ENCODE results near the gene SEMA5B.

Gene SEMA5B

GRCh38 chr3:123054931-123055330, 27.4 kb upstream of the SEMA5B start:
- no peak for DNase-seq (ENCODE audit: low read depth in 3 of 3)

GRCh38 chr3:123054109-123054778, 26.7 kb upstream of the SEMA5B start:
- DNase-seq (ENCODE audit: low read depth in 3 of 3) = no peak

GRCh38 chr3:123053107-123053506, 25.5 kb upstream of the SEMA5B start:
- DNase-seq (ENCODE audit: low read depth in 3 of 3) = no peak

- DNase-seq (ENCODE audit: low read depth in 3 of 3) = no peak
Measured at GRCh38 chr3:123050666-123051065, 23.1 kb upstream of the SEMA5B start.

GRCh38 chr3:123048480-123049237, 21.1 kb upstream of the SEMA5B start:
- DNase-seq (ENCODE audit: low read depth in 3 of 3) = no peak

DNA sequence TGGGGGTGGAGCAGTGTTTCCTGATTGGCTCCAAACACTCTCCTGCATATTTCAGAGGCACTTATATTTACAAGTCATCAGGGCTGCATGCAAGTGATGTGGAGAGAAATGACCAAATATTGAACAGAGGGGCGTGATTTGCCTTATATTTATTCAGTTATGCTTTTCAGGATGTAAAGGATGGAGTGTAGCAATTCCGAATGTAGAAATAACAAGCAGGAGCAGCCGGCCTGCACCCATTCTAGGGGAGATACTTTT, 19.4 kb upstream of the SEMA5B start:
- DNase-seq (ENCODE audit: low read depth in 3 of 3) = no peak

GRCh38 chr3:123046262-123047061, 18.9 kb upstream of the SEMA5B start:
- DNase-seq (ENCODE audit: low read depth in 3 of 3) = no peak

DNA sequence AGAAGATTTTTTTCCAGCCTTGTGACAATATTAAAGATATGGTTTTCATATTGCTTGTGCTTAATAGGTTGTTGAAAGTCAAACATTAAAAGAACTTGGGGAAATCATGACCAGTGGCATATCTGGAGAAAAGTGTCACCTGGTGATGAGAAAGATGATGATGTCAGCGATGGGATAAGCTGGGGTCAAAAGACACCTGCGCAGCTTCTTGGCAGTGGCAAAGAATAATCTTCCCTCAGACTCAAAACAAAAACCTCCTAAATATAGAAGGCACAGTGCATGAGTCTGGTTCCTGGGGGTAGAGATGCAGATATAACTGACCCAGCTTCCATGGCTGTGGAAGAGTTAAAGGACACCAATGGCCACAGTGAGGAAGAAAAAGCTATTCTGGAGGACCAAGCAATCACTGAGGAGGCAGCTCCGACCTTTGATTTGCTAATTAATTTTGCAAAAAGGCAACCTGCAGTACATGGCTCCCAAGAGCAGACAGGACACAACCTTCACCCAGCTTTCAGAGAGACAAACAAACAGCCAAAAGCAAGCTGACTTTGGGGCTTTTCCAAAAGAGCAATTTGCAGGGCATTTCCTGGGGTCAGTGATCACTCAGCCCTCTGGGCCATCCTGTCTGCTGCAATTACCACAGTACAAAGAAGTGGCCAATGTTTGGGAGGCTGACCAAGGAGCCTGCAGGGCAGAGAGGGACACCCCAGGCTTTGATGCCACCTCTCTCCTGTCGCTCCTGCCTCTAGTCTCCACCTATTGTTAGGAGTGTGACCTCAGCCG, 17.6 kb upstream of the SEMA5B start:
- no peak for DNase-seq (ENCODE audit: low read depth in 3 of 3)

DNA sequence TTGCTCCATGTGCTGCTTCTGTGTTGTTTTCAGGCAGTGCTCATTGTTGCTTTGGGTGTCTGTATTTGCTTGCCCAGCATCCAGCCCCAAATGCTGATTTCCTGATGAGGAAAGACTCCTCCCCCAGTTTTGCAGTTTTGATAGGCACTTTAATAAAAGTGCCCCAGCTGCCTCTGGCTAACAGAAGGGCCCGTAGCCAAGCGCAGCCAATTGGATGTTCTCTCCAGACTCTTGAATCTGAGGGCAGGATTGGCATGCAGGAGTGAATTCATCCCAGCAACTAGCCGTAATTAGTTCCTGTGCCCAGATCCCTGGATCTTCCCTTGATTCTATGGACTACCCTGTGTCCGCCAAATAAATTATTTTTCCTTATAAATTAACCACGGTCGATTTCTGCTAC, 14.8 kb upstream of the SEMA5B start:
- no peak for DNase-seq (ENCODE audit: low read depth in 3 of 3)

DNA sequence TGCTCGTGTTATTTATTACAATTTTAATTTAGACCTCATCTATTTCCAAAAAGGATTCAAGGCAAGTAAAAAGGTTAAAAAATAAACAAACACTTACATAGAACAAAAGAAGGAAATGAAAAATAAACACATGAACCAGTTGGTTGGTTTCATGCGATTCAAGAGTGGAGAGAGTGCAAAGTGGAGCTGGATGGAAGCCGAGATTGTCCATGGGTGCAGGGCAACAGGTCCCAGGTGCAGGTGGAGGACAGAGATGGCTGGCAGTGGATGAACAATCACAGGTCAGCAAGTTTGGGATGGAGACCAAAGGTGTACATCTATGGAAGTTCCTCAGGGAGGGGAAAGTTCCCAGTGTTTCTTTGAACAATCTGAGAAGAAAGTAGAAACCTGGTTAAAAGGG, 11.6 kb upstream of the SEMA5B start:
- no peak for DNase-seq (ENCODE audit: low read depth in 3 of 3)

DNA sequence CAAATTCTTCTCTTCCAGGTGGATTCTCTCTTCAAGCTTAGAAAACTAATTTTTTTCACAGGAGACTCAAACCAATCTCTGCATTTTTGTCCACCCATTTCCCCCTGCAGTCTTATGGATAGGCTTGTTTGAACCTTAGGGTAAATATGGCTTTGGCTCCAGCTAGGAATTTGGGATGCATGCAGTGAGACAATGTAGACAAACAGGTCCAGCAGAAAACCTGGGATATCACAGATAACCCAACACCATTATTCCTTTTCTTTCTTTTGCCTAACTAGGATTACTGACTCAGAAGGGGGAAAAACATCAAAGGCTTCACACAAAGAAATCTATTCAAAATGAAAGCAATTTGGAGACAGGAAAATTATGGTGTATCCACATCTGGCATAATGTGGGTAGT, 11.2 kb upstream of the SEMA5B start:
- no peak for DNase-seq (ENCODE audit: low read depth in 3 of 3)

- DNase-seq (ENCODE audit: low read depth in 3 of 3) = no peak
Measured at GRCh38 chr3:123037015-123037375, 9.4 kb upstream of the SEMA5B start.

- DNase-seq (ENCODE audit: low read depth in 3 of 3) = no peak
Measured at GRCh38 chr3:123036352-123037014, 8.9 kb upstream of the SEMA5B start.

DNA sequence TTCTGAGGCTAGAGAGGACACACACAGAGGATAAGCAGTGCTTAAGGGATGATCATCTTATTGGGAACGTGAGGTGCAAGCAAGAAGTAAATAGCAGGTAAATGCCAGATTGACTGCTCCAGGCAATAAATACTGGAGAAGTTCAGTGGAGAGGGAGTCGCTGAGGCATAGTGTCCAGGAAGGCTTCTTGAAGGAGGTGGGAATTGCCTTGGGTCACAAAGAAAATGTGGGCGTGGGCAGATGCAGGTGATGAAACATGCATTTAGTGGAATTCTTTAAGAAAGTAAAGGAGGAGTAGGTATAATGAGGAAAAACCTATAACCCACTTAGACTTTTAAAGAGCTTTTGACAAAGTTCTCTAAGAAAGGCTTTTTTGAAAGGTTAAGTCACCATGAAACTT, 7.4 kb upstream of the SEMA5B start:
- DNase-seq (ENCODE audit: low read depth in 3 of 3) = no peak

- no peak for DNase-seq (ENCODE audit: low read depth in 3 of 3)
Measured at GRCh38 chr3:123034120-123034519, 6.6 kb upstream of the SEMA5B start.

- DNase-seq (ENCODE audit: low read depth in 3 of 3) = no peak
Measured at GRCh38 chr3:123032057-123032456, 4.5 kb upstream of the SEMA5B start.

DNA sequence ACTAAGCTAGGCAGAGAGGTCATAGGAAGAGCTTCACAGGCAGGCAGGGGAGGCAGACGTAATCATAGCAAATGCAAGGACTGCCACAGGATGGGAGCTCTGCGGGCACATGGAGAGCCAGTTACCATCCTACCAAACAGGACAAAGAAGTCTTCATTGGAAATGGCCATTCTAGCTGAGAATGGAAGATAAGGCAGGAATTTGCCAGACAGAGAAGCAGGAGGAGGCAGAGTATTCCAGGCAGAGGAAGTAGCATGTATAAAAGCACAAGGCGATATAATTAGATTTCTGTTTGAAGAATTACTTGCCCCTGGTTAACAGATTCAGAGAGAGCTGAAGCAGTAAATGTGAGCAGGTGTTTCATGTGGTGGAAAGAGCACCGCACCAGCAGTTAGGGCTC, 3.5 kb upstream of the SEMA5B start:
- no peak for DNase-seq (ENCODE audit: low read depth in 3 of 3)

GRCh38 chr3:123028233-123028828, 768 bp upstream of the SEMA5B start:
- DNase-seq (ENCODE audit: low read depth in 3 of 3) = no peak

GRCh38 chr3:123026565-123027291, 835 bp downstream of the SEMA5B start:
- DNase-seq (ENCODE audit: low read depth in 3 of 3) = peak in 1 of 3 donors; percentile 8

GRCh38 chr3:123025642-123026521, 1.7 kb downstream of the SEMA5B start:
- DNase-seq (ENCODE audit: low read depth in 3 of 3) = no peak

Data from stimulated activated CD4-positive, alpha-beta T cell treated with anti-CD3 and anti-CD28 coated beads, TNF-alpha, amount 100 ng/mL, for 48 hours (primary cell).